NCI-H345 (cell line): ENCODE data around the gene GLI3.

Experiments used
- DNase-seq: peaks from one replicate; lab custom pipeline; 2025; lab: John Stamatoyannopoulos, UW

The GLI3 gene

DNA sequence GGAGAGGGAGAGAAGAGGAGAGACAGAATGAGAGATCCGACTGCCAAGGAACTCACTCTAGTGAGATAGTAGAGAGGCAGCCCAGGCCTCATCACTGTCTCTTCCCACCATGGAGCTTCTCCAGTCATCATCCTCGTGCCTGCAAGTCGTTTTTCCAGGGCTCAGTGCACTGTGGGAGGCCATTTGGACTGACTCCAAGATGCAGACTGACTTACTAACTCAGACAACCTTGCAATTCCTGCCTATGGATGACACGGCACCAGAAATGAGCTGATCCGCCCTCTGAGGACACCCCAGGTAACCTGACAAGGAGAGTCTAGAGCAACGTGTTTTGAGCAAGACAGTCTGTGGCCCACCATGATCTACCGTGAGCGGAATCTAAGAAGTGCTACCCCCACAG is 154.9 kb downstream of the GLI3 start:
- no peak for DNase-seq

DNA sequence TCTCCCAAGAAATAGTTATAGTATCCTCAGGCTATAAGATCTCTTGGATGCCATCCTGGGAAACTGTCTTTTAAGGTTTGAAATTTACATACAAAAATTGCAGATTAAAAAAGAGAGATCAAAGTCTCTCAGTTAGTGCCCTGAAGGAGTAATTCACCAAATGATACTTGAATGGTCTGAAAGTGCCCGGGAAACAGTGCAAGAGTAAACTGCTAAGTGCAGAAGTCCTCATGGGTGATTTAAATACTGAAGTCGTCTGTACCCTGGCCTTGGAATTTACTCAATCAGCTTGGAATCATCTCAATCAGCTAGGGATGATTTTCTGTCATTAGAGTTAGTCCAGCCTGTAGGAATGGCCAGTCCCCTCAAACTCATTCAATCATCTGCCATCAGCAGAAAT is 155.3 kb downstream of the GLI3 start:
- DNase-seq = no peak

DNA sequence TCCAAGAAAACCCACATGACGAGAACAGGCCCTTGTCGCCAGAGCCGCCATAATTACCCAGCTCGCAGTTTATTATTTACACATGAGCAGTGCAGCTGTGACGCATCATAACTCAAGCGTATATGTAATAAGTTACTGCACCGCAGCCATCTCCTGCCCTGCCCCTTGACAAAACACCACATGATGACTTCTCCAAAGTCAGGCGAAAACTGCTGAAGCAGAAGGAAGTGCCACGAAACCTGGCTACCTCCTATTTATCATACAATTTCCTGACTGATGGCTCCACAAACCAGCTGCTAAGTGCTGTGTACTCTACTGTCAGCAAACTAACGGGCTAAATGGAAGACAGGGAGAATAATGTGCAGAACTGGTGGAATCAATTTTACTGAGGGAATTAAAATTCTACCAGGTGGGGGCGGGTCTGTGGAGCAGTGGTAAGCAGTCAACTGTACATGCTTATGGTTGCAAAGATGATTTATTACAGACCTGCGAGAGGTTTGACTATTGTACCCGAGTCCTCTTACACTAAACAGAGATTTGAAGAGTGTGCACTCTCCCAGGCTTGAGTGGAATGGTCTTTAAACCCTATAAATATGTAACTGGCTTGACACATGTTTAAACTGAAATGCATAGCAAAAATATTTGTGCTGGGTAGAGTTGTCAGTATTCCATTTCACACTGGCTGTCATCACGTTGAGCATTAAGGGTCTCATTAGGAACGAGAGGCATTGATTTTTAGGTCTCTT is 156.0 kb downstream of the GLI3 start:
- DNase-seq = no peak

DNA sequence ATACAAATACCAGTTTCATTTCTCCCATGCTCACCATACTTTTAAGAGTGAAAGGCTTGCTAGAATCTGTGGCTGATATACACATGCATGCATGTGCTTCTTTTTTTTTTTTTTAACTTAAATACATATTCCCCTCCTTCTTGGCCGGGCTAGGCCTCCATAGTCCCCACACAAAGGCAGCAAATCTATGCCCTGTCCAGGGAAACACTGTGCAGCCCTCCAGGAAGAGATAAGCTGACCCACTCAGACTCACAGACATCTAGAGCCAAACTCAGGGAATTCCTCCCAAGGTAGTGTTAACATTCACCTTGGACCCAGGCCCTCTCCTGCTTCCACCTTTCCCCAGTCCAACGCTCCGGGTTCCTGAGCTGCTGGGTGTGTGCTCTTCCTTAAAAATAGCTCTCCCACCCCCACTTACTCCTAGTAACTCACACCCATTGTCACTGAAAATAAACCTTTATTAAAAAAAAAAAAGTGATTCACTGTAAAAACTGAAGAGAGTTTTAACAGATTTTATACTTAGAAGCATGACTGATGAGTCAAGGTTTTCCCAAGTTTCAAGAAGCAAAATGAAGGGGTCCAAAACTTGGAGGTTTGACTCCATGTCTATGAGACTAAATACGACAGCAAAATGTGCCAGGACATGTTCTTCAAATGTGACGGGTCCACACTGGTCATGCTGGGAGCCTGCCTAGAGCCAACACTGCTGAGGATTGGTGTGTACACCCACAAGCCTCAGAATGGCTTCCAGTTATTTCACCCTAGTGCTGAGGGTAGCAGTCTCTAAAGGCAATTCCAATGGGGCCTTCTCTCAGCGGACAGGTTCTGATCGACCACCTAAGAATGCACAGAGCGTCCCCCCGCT is 159.5 kb downstream of the GLI3 start:
- no peak for DNase-seq

DNA sequence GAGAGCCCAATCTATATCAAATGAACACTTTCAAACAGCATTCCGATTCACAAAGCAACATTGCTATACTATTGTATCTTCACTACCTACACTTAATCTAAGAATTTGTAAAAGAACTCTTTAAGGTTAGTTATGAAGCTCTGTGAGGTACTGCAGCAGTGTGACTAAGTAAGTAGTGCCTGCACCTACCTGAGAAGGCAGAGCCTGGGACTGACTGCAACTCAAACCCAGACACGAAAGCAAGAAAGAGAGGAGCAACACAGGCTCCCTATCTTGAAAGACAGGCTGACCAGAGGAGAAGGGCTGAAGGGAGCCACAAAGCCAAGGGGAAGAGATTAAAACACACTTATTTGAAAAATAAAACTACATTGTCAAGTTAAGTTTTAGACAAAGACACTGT is 160.1 kb downstream of the GLI3 start:
- no peak for DNase-seq

DNA sequence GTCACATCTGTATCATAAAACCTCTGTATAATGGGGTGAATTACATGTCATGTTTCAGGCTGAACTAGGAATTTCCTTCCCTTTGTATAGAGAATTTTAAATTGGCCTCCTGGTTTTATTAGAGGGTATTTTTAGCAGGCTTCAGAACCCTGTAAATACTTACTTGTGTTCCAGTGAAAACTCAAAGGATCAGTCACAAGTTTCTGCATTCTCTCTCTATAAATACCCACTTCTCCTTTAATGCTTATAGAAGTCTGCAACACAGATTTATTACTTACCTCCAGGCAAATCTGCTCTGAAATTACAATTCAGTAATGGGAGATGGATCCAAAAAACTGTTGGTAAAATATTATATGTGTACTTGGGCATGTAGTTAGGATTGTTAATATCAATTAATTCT is 161.6 kb downstream of the GLI3 start:
- no peak for DNase-seq

DNA sequence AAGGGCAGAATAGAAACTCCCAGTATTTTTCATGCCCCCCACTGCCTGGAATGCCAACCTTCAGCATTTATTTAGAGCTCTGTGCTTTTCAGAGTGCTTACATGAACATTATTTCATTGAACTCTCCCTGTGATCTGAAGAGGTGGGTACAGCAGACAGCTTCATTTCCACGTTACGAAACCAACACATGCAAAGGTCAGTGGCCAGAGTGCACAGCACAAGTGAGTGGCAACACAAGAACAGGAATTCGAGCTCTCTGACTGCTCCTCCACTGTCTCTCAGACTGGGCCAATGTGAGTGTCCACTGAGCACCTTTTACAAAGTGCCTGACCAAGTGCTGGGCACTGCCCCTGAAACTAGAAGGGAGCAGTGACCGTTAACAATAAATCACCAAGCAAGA is 162.9 kb downstream of the GLI3 start:
- DNase-seq = no peak

DNA sequence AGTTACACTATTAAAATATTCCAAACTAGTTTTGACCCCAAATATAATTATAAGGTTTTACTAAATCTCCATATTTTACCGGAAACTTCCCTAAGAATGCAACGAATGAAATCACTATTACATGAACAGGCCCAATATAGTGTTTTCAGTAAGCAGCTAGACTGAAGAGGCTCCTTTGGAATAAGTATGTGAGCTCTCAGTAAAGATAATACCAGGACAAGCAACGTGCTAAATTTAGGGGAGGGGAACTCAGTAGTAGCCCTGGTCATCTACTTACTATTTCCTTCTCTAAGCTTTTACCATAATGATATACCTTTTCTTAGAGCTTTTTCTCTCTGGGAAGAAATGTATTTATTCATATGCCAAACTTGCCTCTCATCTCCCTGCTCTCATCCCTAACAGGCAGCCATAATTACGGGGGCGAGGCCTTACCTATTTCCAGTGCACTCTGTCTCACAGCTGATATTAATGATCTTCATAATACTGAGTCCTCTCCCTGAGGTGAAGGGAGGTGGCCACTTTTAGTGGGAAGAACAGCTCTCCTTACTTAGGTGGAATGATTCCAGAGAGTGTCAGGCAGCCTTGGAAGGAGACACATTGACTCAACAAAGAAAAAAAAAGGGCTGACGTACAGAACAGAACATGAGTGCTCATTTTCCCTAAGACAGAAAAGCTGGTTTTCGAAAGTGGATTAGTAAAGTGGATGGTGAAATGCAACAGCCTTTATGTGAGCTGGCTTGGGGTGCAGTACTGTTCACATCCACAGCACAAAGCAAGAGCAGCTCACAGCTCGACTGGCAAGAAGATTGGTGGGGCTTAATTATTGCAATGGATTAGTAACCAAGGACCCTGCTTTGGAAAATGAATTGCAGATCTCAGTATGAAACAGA is 165.4 kb downstream of the GLI3 start:
- DNase-seq = no peak

DNA sequence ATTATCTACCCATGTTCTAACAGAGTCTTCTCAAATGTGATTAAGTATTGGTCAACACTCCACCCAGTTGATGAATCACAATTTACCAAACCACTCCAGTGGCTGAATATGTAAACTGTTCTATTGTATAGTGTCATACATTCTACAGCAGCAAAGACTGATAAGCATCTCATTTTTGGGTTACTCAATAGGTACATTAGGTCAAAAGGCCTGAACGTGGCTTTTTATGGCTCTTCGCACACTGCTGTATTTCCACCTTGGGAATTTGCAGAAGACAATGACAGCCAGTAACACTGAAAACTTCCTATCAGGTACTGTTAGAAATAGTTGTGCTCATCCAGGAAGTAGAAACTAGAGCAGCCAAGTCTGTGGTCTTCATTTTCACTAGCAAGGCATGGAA is 166.9 kb downstream of the GLI3 start:
- DNase-seq = no peak

DNA sequence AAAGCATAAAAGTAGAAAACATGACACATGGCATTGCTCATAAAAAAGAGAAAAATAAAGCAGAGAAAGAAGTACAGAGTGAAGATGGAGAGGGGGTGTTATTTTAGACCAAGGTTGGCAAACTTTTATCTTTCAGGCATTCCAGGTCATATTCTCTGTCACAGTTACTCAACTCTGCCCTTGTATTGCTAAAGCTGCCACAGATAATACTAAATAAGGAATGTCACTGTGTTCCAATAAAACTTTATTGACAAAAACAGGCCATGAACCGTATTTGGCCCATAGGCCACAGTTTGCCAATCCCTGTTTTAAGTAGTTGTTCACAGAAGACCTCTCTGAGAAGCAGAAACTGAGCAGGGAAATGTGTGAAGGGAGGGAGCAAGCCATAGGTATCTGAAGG is 167.4 kb downstream of the GLI3 start:
- no peak for DNase-seq

DNA sequence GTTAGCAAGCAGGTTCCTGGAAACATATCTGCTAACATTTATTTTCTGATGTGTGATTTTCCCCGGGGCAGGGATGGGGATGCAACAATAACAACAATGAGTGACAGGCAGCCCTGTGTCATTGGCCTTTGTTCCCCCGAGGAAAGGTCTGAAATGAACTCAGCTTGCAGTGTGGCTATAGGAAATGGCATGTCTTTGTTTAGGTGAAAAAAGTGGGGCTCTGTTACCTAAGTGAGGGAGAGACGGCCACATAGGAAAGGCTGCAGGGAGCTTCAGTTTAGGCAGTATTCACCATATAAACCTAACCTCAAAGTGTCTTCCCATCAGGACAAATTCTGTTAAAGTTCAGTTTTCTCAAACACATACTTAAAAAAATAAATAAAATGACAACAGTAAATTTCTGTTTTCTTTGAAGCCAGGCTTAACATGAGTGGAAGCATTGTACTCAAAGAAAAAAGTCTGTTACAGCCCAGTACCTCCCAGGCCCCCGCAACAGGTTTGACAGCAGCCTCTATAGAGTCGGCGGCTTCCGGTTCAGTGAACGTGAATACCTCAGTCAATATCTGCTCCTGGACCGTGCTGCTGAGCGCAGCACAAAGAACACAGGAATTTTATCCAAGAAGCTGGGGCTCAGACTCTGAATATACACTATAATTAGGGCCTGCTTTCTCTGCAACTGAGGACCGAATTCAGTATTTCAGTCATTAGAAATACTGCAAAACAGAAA is 168.3 kb downstream of the GLI3 start:
- no peak for DNase-seq

DNA sequence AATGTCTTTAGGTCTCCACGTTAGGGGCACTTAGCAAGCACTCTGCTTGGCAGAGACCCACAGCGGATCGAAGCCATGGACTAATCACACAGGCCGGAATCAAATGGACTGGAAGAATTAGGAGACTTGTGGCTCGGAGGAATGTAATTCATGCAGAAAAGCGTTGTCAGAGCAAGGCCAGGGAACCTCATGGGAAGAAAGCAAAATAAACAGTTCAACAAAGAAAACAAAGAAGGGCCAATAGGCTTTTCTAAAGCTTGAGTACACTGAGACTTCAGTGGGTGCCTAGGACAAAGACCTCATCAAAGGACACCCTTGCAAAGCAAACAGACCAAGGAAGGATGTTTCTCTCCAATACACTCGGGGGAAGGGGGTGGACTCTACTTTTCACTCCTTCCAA is 171.1 kb downstream of the GLI3 start:
- no peak for DNase-seq

DNA sequence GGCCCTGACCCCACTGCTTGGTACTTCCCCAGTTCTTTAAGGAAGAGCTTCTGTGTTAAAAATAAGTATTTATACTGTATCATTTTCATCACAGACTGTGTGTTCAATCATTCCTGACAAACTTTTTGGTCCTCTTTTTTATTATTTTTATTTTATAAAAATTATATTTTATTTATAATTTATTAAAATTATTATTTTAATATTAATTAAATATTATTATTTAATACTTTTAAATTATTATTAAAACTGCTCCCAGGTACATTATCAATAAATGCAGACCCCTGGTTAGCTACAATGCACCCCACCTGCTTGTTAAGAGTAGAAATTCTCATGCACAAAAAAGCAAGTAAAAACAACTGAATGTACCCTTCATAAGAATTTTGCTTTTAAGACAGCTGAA is 172.0 kb downstream of the GLI3 start:
- DNase-seq = no peak

DNA sequence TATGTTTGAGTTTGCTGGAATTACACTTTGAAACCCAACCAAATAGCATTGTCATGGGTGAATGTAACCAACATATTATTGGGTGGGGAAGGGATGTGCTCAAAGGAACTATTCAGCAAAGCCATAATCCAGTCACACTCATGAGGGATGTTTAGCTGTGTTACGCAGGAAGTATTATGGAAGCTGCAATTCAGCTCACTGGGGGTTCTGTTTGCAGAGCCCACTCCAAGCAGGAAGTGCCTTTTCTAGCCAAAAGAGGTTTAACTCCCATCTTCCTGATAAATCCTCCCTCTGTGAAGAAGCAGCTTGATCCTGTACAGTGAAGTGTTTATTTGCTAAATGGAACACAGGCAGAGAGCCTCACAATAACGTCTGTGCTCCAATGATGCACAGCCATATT is 172.5 kb downstream of the GLI3 start:
- no peak for DNase-seq

DNA sequence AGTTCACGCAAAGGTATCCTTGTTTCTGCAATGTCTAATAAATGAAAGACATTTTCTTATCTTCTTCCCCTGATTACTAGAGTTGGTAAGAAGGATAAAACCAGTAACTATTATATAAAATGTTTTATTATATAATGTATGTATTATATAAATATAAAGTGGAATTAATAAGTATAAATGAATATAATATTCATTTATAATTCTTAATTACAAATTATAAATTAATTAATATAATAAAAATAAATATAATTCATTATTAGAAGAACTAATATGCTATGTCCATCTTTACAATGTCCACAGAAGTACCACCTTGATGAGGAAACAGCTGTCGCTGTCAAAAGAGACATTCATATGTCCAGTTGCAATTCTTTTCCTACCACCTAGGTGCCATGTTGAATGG is 177.7 kb downstream of the GLI3 start:
- DNase-seq = no peak

DNA sequence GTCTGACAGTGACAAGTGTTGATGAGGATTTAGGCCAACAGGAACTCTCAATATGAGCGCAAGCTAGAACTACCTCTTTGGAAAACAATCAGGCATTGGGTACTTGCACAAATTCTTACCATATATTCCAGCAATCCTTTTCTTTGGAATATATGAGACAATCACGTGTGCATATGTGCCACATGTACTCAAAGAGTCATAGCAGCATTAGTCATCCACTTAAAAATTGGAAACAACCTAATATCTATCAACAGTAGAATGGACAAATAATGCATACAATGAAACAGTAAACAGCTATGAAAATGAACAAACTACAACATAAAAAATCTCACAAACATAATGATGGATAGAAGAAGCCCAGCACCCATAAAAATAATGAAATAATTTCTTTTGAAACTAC is 179.7 kb downstream of the GLI3 start:
- no peak for DNase-seq

DNA sequence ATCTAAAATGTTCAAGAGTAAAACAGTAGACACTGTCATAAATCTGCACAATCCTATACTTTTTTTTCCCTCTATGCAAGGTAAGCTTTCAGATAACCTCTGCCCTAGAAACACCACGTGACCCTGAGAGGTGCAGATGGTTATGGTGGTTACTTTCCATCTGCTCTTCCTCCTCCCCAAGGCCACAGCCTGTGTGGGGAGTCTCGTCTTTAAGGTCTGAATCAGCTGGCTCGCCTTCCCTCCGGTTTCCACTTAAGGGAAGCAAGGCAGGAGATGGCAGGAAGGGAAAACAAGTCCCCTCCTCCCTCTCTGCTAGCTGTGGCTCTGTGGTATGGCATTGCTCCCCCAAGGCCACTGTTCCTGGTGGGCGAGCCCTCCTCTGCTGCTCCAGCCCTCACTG is 181.8 kb downstream of the GLI3 start:
- no peak for DNase-seq

DNA sequence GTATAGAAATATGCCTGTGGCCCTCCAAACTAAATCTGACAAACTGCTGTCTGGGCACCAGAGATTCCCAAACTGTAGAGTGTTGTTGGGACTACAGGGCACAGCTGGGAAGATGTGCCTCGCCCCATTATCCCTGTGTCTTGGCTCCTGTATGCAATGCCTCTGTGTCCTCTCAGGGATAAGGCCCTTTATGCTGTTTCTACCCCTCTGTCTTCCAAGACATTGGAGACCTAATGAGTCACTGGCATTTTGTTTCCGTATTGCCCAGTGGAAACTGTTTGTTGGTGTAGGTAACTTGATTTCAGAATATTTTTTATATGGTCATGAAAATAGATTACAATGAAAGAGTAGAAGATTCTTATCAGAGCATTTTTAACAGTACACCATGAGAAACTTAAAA is 183.2 kb downstream of the GLI3 start:
- no peak for DNase-seq

DNA sequence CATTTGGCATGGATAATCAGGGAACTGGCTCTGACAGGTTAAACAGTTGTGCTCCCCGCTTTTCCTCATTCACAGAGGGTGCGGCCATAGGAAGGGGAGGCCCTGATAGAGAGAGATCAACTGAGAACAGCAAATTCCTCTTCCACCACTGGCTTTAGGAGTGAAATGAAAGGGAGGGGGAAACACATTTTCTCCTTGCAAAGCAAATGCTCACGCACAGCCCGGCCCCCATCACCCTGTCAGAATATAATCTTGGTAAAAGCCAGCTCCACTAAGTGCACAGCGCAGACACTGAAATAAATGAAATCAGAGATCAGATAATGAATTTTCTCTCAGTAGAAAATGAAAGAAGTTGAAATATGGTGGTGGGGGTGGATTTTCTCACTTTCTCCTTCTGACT is 187.2 kb downstream of the GLI3 start:
- DNase-seq = no peak

DNA sequence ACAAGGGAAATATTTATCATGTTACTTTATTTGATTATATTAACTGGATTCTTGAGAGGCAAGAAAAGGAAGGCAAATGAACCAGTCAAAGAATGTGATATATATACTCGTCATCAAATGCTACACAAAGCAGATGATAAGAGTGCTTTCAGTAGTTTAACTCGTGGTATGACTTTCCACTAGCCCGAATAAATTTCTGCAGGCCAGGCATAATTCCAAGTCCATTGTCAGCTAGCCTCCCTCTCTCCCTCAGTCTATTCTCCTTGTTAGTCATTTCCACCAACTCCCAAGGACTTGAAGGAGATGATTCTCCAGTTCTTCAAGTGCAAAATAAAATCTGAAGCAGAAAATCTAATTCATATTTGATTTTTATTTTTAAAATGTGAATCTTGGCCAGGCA is 190.5 kb downstream of the GLI3 start:
- DNase-seq = no peak

DNA sequence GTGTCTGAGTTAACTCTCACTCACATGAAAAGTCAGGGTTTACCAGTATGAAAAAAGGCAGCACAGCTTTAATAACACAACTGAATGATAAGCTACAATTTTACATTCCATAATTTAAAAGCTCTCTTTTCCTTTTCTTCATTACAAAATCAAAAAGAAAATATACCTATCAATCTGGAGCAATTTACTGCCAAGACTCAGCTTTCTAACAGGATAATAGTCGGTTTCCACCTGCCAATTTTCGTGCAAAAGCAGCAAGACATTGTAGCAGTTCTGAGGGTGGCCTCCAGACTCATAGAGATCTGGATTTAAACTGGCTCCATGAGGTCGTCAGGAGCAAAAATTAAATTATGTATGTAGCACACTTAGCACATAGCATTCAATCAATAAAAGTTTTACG is 191.0 kb downstream of the GLI3 start:
- DNase-seq = no peak

DNA sequence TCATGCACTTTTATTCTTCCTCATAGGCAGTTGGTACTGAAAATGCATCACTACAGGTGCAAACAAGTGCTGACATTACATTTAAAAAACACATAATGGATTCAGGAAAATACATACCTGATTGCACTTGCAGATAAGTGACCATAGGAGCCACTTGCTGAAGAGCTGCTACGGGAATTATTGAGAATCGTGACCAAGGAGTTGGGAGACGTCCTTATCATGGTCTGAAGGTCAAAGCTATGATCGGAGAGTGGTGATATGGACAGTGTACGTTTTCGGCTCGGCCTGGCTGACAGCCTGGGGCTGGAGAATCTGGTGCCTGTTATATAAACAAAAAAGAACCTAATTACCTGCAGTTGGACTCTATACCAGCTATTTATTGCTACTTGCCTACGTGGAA is 197.1 kb downstream of the GLI3 start:
- DNase-seq = no peak
